ENCODE results near the gene HMGN2. TPM values are rescaled to one million over a fixed set of nuclear protein-coding genes. Genes with fewer than 3 reads are reported as not detected.

HMGN2 gene
- total RNA-seq, 6 experiments from 2014 or later, result 64.1 to 99.6 (median 83.6) TPM

GRCh38 chr1:26472901-26473845, 933 bp downstream of the HMGN2 start:
- intact Hi-C loops (cut with DNase I), result no loop called here
- Histone ChIP-seq H3K4me3 (peak overlapping the region; percentile 87 to 99 (median 98)), H3K36me3 (peaks cover 0 to 35% (median under 1%) of the 10 kb centered on the region in 4 donors), H3K4me1 (peaks cover 0 to 34% (median 4%) of the 10 kb centered on the region in 4 donors), H3K9me3 (no peaks in the 10 kb centered on the region), H3K27ac (peak overlapping the region; percentile 99 to 100 (median 100)), H3K27me3 (no peaks in the 10 kb centered on the region)
- 6% methylated on average over 24 of the region's 71 CpGs for WGBS (ENCODE audit: insufficient coverage, low coverage, low lambda C conversion rate, missing lambda C conversion rate)
- DNase-seq (peak; percentile 98 to 99 (median 98)), ATAC-seq (peak; percentile 84 to 91 (median 88))
- TF ChIP-seq CTCF (IDR thresholded peaks at IDR 0.05) (no peak), POLR2A (IDR thresholded peaks at IDR 0.05) (no peak)

GRCh38 chr1:26474818-26475217, 2.6 kb downstream of the HMGN2 start:
- peaks cover 0 to 35% (median under 1%) of the 10 kb centered on the region in 4 donors for H3K36me3 ChIP-seq

GRCh38 chr1:26475989-26476388, 3.7 kb downstream of the HMGN2 start:
- ATAC-seq (no peak), DNase-seq (no peak)
- Histone ChIP-seq H3K27ac (no peak overlapping the region), H3K9me3 (no peaks in the 10 kb centered on the region), H3K4me3 (no peak overlapping the region), H3K4me1 (peaks cover 0 to 27% (median 4%) of the 10 kb centered on the region in 4 donors), H3K27me3 (no peaks in the 10 kb centered on the region), H3K36me3 (peaks cover 0 to 35% (median under 1%) of the 10 kb centered on the region in 4 donors)
- intact Hi-C loops (cut with DNase I), result no loop called here
- TF ChIP-seq CTCF (IDR thresholded peaks at IDR 0.05) (no peak), POLR2A (IDR thresholded peaks at IDR 0.05) (no peak)
- WGBS (ENCODE audit: insufficient coverage, low coverage, low lambda C conversion rate, missing lambda C conversion rate), result 93% methylated on average over 3 of the region's 3 CpGs

More at GRCh38 chr1:26474818-26475217, 2.6 kb downstream of the HMGN2 start:
- 40% methylated on average over 1 of the region's 1 CpG for WGBS (ENCODE audit: insufficient coverage, low coverage, low lambda C conversion rate, missing lambda C conversion rate)
- Histone ChIP-seq H3K9me3 (no peaks in the 10 kb centered on the region), H3K4me3 (no peak overlapping the region), H3K4me1 (peaks cover 0 to 34% (median 4%) of the 10 kb centered on the region in 4 donors), H3K27me3 (no peaks in the 10 kb centered on the region), H3K27ac (no peak overlapping the region)
- DNase-seq, result no peak
- intact Hi-C loops (cut with DNase I), result no loop called here
- no peak for ATAC-seq
- no peak for TF ChIP-seq CTCF (IDR thresholded peaks at IDR 0.05)
- no peak for TF ChIP-seq POLR2A (IDR thresholded peaks at IDR 0.05)

- peaks cover 0 to 35% (median under 1%) of the 10 kb centered on the region in 4 donors for H3K36me3 ChIP-seq
- no peak overlapping the region for H3K27ac ChIP-seq
Observed at GRCh38 chr1:26476958-26477357, 4.7 kb downstream of the HMGN2 start.

More at GRCh38 chr1:26476958-26477357, 4.7 kb downstream of the HMGN2 start:
- no peaks in the 10 kb centered on the region for H3K9me3 ChIP-seq
- 100% methylated on average over 3 of the region's 4 CpGs for WGBS (ENCODE audit: insufficient coverage, low coverage, low lambda C conversion rate, missing lambda C conversion rate)
- peaks cover 0 to 18% (median 4%) of the 10 kb centered on the region in 4 donors for H3K4me1 ChIP-seq
- intact Hi-C loops (cut with DNase I), result no loop called here
- no peaks in the 10 kb centered on the region for H3K27me3 ChIP-seq
- ATAC-seq (no peak), DNase-seq (no peak)
- TF ChIP-seq POLR2A (IDR thresholded peaks at IDR 0.05) (no peak), CTCF (IDR thresholded peaks at IDR 0.05) (no peak)
- no peak overlapping the region for H3K4me3 ChIP-seq
